BLaER1 (cell line): ENCODE measurements around the gene HNRNPH3.
"Not testable (repeated sequence)": the region's sequence is repeated elsewhere in the genome, so short reads cannot be mapped to it uniquely, and the experiment has no call there.

ENCODE experiments used
- H3K27ac ChIP-seq: shearing (Covaris generic); formaldehyde crosslinking; 2 replicates; pipeline ENCODE4 v1.8.1; 2022
- H3K27me3 ChIP-seq: shearing (Covaris generic); formaldehyde crosslinking; 2 replicates; pipeline ENCODE4 v1.8.1; 2022
- H3K36me3 ChIP-seq: shearing (Covaris generic); formaldehyde crosslinking; 2 replicates; pipeline ENCODE4 v1.8.1; 2022
- H3K4me1 ChIP-seq: shearing (Covaris generic); formaldehyde crosslinking; 2 replicates; pipeline ENCODE4 v1.8.1; 2022
- H3K4me2 ChIP-seq: shearing (Covaris generic); formaldehyde crosslinking; 2 replicates; pipeline ENCODE4 v1.8.1; 2022
- H3K4me3 ChIP-seq: shearing (Covaris generic); formaldehyde crosslinking; 2 replicates; pipeline ENCODE4 v1.8.1; 2022
- H3K9ac ChIP-seq: shearing (Covaris generic); formaldehyde crosslinking; 2 replicates; pipeline ENCODE4 v1.8.1; 2022
- H3K9me3 ChIP-seq: shearing (Covaris generic); formaldehyde crosslinking; 2 replicates; pipeline ENCODE4 v1.8.1; 2022
- H4K20me1 ChIP-seq: shearing (Covaris generic); formaldehyde crosslinking; 2 replicates; pipeline ENCODE4 v1.8.1; 2022
- Cebpa-rat ChIP-seq: shearing (Covaris generic); IDR thresholded peaks from 2 replicates; pipeline ENCODE4 v1.8.1; 2022

The HNRNPH3 gene

DNA sequence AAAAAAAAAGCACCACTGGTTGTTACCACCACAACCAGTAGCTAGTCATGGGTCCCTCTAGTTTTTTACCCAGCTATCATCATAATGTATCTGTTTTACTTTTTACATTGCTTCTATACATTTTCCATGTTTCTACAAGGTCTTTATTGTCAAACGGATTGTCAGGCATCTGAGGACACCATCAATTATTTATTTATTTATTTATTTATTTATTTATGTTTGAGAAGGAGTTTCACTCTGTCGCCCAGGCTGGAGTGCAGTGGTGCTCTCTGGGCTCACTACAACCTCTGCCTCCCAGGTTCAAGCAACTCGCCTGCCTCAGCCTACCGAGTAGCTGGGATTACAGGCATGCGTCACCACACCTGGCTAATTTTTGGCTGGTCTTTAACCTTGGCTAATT, 29.0 kb upstream of the HNRNPH3 start:
- no peaks in the 10 kb centered on the region for H3K9me3 ChIP-seq
- no peak overlapping the region for H3K27ac ChIP-seq
- no peak overlapping the region for H3K4me2 ChIP-seq
- no peak overlapping the region for H3K9ac ChIP-seq
- no peak for TF ChIP-seq Cebpa-rat
- H4K20me1 ChIP-seq: no peaks in the 10 kb centered on the region
- no peaks in the 10 kb centered on the region for H3K27me3 ChIP-seq
- H3K4me1 ChIP-seq: no peaks in the 10 kb centered on the region
- no peak overlapping the region for H3K4me3 ChIP-seq
- H3K36me3 ChIP-seq: no peaks in the 10 kb centered on the region

DNA sequence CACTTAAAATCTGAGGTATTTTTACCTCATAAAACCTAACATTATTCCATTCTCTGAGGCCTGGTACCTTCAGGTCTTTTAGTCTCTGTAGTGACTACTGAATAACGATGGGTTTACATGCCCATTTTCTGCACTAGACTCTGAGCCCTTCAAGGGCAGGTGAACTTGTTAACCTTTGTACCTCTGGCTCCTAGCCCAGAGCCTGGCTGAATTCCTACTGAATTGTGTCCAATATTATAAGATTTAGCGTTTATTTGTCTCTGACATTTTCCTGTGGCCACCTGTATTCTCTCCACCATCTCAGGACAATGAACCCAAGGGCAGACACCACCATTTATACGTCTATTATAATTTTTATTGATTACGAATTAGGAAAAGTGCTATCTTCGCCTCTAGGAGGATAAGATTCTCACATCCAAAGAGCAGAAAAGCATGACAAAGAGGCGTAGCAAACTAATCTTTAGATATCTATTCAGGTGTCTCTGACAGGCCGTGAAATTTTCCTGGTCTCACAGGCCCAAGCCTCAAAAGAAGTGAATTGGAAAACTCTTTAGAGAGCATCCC, 27.9 kb upstream of the HNRNPH3 start:
- Histone ChIP-seq H3K4me2 (no peak overlapping the region), H3K27me3 (no peaks in the 10 kb centered on the region), H4K20me1 (no peaks in the 10 kb centered on the region), H3K9me3 (no peaks in the 10 kb centered on the region), H3K36me3 (no peaks in the 10 kb centered on the region), H3K4me3 (no peak overlapping the region), H3K27ac (no peak overlapping the region), H3K4me1 (no peaks in the 10 kb centered on the region), H3K9ac (no peak overlapping the region)
- no peak for TF ChIP-seq Cebpa-rat

- TF ChIP-seq Cebpa-rat: no peak
- H3K36me3 ChIP-seq: no peaks in the 10 kb centered on the region
- no peaks in the 10 kb centered on the region for H3K9me3 ChIP-seq
- H3K4me2 ChIP-seq: no peak overlapping the region
- H3K4me1 ChIP-seq: no peaks in the 10 kb centered on the region
- H3K9ac ChIP-seq: no peak overlapping the region
- no peak overlapping the region for H3K27ac ChIP-seq
- no peak overlapping the region for H3K4me3 ChIP-seq
- H4K20me1 ChIP-seq: no peaks in the 10 kb centered on the region
- no peaks in the 10 kb centered on the region for H3K27me3 ChIP-seq
These were observed 26.0 kb upstream of the HNRNPH3 start for GRCh38 chr10:68305854-68306253.

DNA sequence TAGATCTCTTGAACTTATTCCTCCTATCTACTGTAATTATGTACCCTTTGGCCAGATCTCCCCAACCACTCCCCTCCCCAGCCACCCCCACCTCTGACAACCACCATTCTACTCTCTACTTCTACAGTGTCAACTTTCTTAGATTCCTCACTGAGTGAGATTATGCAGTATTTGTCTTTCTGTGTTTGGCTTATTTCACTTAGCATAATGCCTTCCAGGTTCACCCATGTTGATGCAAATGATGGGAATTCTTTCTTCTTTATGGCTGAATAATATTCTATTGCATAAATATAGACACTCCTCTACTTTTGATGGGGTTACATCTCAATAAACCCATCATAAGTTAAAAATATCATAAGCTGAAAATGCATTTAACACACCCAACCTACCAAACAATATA, 21.3 kb upstream of the HNRNPH3 start:
- H3K4me3 ChIP-seq: no peak overlapping the region
- TF ChIP-seq Cebpa-rat: no peak

GRCh38 chr10:68314930-68315329, 16.9 kb upstream of the HNRNPH3 start:
- peaks cover 30% of the 10 kb centered on the region for H3K9me3 ChIP-seq
- not testable (repeated sequence) for H3K4me2 ChIP-seq, H4K20me1 ChIP-seq, H3K27me3 ChIP-seq, H3K27ac ChIP-seq, H3K4me3 ChIP-seq, H3K4me1 ChIP-seq, H3K36me3 ChIP-seq, H3K9ac ChIP-seq

More for the DNA sequence above, 21.3 kb upstream of the HNRNPH3 start:
- Histone ChIP-seq H3K9ac (no peak overlapping the region), H3K4me1 (no peaks in the 10 kb centered on the region), H3K27ac (no peak overlapping the region), H3K9me3 (peaks cover 5% of the 10 kb centered on the region; the same call in 1 of the 2 replicates), H3K36me3 (no peaks in the 10 kb centered on the region), H3K27me3 (no peaks in the 10 kb centered on the region), H3K4me2 (no peak overlapping the region), H4K20me1 (no peaks in the 10 kb centered on the region)

DNA sequence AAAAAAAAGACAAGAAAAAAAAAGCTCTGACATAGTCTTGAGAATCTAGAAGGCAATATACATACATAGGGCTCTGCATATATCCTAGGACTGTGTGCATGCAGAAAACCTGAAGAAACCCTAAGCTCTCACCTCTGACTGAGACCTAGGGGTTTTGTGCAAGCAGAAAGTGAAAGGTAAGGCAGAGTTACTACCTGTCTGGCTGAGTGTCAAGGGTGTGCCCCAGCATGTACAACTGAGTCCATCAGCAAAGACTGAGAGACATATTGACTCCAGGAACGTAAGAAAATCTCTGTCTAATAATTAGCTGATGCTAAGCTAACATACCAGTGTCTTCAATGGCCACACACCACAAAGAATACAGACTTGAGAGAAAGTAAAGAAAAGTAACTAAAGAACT, 16.3 kb upstream of the HNRNPH3 start:
- Histone ChIP-seq H4K20me1 (no peaks in the 10 kb centered on the region), H3K9ac (no peak overlapping the region), H3K9me3 (peaks cover 30% of the 10 kb centered on the region), H3K36me3 (peaks cover 7% of the 10 kb centered on the region; the same call in 1 of the 2 replicates), H3K4me2 (no peak overlapping the region), H3K4me3 (no peak overlapping the region), H3K27ac (no peak overlapping the region), H3K27me3 (no peaks in the 10 kb centered on the region), H3K4me1 (no peaks in the 10 kb centered on the region)
- TF ChIP-seq Cebpa-rat: no peak

DNA sequence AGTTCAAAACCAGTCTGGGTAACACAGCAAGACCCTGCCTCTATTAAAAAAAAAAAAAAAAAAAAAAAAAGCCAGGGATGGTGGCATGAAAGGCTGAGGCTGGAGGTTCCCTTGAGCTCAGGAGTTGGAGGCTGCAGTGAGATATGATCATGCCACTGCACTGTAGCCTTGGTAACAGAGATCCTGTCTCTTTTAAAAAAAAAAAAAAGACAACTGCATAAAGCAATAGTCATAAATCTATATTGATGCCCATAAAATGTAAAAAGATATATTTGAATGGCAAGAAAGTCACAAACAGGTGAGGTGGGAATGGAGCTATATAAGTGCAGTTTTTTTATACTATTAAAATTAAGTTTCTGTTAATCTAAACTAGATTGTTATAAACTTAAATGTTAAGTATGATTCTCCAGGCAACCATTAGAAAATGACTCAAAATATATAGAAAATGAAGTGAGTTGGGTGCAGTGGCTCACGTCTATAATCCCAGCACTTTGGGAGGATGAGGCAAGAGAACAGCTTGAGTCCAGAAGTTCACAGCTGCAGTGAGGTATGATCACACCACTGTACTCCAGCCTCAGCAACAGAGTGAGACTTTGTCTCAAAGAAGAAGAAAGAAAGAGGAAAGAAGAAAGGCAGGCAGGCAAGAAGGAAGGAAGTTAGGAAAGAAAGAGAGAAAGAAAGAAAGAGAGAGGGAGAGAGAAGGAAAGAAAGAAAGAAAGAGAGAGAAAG, 13.4 kb upstream of the HNRNPH3 start:
- H3K27me3 ChIP-seq: no peaks in the 10 kb centered on the region
- peaks cover 27% of the 10 kb centered on the region for H3K9me3 ChIP-seq
- no peak overlapping the region for H3K4me3 ChIP-seq
- no peaks in the 10 kb centered on the region for H4K20me1 ChIP-seq
- no peak for TF ChIP-seq Cebpa-rat
- no peak overlapping the region for H3K27ac ChIP-seq
- no peaks in the 10 kb centered on the region for H3K4me1 ChIP-seq
- H3K36me3 ChIP-seq: peaks cover 7% of the 10 kb centered on the region; the same call in 1 of the 2 replicates
- no peak overlapping the region for H3K4me2 ChIP-seq
- H3K9ac ChIP-seq: no peak overlapping the region

DNA sequence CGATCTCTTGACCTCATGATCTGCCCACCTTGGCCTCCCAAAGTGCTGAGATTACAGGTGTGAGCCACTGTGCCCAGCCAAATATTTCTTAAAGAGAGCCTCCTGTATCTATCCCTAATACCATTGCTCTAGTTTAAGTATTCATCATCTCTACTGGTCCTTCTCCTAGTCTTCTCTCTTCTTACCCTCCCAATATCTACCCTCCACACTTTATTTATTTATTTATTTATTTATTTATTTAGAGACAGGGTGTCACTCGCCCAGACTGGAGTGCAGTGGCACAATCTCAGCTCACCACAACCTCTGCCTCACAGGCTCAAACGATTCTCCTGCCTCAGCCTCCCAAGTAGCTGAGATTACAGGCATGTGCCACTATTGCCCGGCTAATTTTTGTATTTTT, 7.5 kb upstream of the HNRNPH3 start:
- H3K4me3 ChIP-seq, H4K20me1 ChIP-seq, H3K9ac ChIP-seq, H3K4me2 ChIP-seq, H3K9me3 ChIP-seq, H3K27ac ChIP-seq, H3K36me3 ChIP-seq, H3K27me3 ChIP-seq: not testable (repeated sequence)
- H3K4me1 ChIP-seq: peaks cover 20% of the 10 kb centered on the region

- H3K36me3 ChIP-seq: no peaks in the 10 kb centered on the region
- H3K9me3 ChIP-seq: no peaks in the 10 kb centered on the region
- H3K9ac ChIP-seq: peak overlapping the region; percentile 3; the same call in 1 of the 2 replicates
- H3K4me2 ChIP-seq: peak overlapping the region; percentile 55
- H4K20me1 ChIP-seq: peaks cover 6% of the 10 kb centered on the region
- peak overlapping the region; percentile 47 for H3K27ac ChIP-seq
- no peaks in the 10 kb centered on the region for H3K27me3 ChIP-seq
- peaks cover 33% of the 10 kb centered on the region for H3K4me1 ChIP-seq
- no peak overlapping the region for H3K4me3 ChIP-seq
- no peak for TF ChIP-seq Cebpa-rat
These were observed 3.7 kb upstream of the HNRNPH3 start for GRCh38 chr10:68327889-68328786.

DNA sequence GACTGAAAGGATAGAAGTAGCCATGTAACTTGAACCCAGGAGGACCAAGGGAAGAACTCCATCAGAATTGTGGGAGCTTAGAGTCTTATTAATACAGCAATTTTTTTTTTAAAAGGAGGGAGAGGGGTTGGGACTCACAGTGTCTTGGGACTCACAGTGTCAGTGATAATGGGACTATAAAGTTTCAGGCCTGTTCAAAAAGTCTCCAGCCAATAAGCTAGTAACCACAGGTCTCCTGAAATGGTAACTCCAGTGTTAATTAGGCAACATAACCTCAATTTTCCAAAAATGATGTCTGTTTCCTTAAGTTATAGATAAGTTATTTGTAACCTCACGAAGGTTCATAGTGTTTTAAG, 2.4 kb upstream of the HNRNPH3 start:
- Histone ChIP-seq H3K4me2 (no peak overlapping the region), H3K27me3 (no peaks in the 10 kb centered on the region), H3K9ac (no peak overlapping the region), H3K27ac (no peak overlapping the region), H3K4me3 (no peak overlapping the region), H4K20me1 (peaks cover 19% of the 10 kb centered on the region), H3K9me3 (no peaks in the 10 kb centered on the region), H3K4me1 (peaks cover 33% of the 10 kb centered on the region), H3K36me3 (no peaks in the 10 kb centered on the region)
- no peak for TF ChIP-seq Cebpa-rat
